Kidney epithelial cell (primary cell): Measurements from ENCODE around the gene LRRC8E. TPM values are rescaled to one million over a fixed set of nuclear protein-coding genes. Genes with fewer than 3 reads are reported as not detected.

Source experiments
- DNase-seq: peaks from one replicate; pipeline ENCODE4 v3.0.0-alpha.2; 2010; ENCODE audit warnings: low read depth
- H3K27me3 ChIP-seq: 2 replicates; pipeline ENCODE4 v1.6.0; 2011; ENCODE audit warnings: low read length; ENCODE audit not compliant: control insufficient read depth, insufficient read depth
- H3K36me3 ChIP-seq: 2 replicates; pipeline ENCODE4 v1.5.1; 2011; ENCODE audit warnings: low read length; ENCODE audit not compliant: control insufficient read depth, insufficient read depth
- H3K4me3 ChIP-seq: 2 replicates; pipeline ENCODE4 v1.5.1; 2011; ENCODE audit warnings: low read depth, mild to moderate bottlenecking, control low read depth, low read length
- total RNA-seq: library from RNA; depleted of rRNA; stranded (reverse); fragments of >200 nt; gene quantifications from 2 replicates; pipeline ENCODE4 v1.2.3, GENCODE V29; 2015
- TF ChIP-seq, protein P1 (sequence below): IDR thresholded peaks from 2 replicates; pipeline ENCODE4 v1.5.1; 2011; ENCODE audit warnings: mild to moderate bottlenecking, moderate library complexity, low read length, control low read depth, inconsistent platforms; ENCODE audit not compliant: insufficient read depth, poor library complexity, severe bottlenecking

LRRC8E gene
- total RNA-seq, 1 donor from 2014 or later = 11.6 TPM

DNA sequence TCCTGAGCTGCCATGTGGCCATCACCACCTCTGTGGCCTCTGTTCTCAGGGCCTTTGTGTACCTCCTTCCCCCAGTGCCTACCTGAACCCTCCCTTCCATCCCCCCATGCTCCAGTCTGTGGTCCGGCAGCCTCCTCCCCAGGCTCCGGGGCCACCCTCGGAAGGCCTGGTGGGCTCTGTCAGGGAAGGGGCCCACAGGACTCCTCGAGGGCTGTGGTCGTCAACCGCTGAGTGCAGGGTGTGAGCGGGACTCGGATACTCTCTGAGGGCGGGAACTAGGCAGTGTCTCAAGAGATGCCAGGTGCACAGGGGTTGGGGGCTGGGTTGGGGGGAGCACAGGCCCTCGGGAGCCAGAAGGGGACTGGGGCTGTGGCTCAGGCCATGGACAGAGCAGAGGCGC is 19.2 kb downstream of the LRRC8E start:
- TF ChIP-seq, protein P1, sequence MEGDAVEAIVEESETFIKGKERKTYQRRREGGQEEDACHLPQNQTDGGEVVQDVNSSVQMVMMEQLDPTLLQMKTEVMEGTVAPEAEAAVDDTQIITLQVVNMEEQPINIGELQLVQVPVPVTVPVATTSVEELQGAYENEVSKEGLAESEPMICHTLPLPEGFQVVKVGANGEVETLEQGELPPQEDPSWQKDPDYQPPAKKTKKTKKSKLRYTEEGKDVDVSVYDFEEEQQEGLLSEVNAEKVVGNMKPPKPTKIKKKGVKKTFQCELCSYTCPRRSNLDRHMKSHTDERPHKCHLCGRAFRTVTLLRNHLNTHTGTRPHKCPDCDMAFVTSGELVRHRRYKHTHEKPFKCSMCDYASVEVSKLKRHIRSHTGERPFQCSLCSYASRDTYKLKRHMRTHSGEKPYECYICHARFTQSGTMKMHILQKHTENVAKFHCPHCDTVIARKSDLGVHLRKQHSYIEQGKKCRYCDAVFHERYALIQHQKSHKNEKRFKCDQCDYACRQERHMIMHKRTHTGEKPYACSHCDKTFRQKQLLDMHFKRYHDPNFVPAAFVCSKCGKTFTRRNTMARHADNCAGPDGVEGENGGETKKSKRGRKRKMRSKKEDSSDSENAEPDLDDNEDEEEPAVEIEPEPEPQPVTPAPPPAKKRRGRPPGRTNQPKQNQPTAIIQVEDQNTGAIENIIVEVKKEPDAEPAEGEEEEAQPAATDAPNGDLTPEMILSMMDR = no peak
- DNase-seq = no peak
- Histone ChIP-seq H3K27me3 (no peaks in the 10 kb centered on the region), H3K4me3 (no peak overlapping the region), H3K36me3 (no peaks in the 10 kb centered on the region)

- Histone ChIP-seq H3K27me3 (no peaks in the 10 kb centered on the region), H3K36me3 (no peaks in the 10 kb centered on the region), H3K4me3 (no peak overlapping the region)
- TF ChIP-seq, protein P1 = no peak
- no peak for DNase-seq
Measured at GRCh38 chr19:7908078-7908699, 19.9 kb downstream of the LRRC8E start.

- H3K27me3 ChIP-seq = no peaks in the 10 kb centered on the region
- no peak for DNase-seq
- TF ChIP-seq, protein P1 = no peak
- no peak overlapping the region for H3K4me3 ChIP-seq
- no peaks in the 10 kb centered on the region for H3K36me3 ChIP-seq
Measured at GRCh38 chr19:7908742-7909461, 20.6 kb downstream of the LRRC8E start.

GRCh38 chr19:7909471-7910067 is 21.3 kb downstream of the LRRC8E start:
- no peak for DNase-seq
- Histone ChIP-seq H3K36me3 (no peaks in the 10 kb centered on the region), H3K27me3 (peaks cover 2% of the 10 kb centered on the region), H3K4me3 (no peak overlapping the region)
- TF ChIP-seq, protein P1 = no peak

GRCh38 chr19:7910321-7911161 is 22.2 kb downstream of the LRRC8E start:
- Histone ChIP-seq H3K4me3 (no peak overlapping the region), H3K27me3 (peaks cover 6% of the 10 kb centered on the region), H3K36me3 (no peaks in the 10 kb centered on the region)
- TF ChIP-seq, protein P1 = no peak
- no peak for DNase-seq
